Measurements from ENCODE around the gene RSL24D1.

The RSL24D1 gene

DNA sequence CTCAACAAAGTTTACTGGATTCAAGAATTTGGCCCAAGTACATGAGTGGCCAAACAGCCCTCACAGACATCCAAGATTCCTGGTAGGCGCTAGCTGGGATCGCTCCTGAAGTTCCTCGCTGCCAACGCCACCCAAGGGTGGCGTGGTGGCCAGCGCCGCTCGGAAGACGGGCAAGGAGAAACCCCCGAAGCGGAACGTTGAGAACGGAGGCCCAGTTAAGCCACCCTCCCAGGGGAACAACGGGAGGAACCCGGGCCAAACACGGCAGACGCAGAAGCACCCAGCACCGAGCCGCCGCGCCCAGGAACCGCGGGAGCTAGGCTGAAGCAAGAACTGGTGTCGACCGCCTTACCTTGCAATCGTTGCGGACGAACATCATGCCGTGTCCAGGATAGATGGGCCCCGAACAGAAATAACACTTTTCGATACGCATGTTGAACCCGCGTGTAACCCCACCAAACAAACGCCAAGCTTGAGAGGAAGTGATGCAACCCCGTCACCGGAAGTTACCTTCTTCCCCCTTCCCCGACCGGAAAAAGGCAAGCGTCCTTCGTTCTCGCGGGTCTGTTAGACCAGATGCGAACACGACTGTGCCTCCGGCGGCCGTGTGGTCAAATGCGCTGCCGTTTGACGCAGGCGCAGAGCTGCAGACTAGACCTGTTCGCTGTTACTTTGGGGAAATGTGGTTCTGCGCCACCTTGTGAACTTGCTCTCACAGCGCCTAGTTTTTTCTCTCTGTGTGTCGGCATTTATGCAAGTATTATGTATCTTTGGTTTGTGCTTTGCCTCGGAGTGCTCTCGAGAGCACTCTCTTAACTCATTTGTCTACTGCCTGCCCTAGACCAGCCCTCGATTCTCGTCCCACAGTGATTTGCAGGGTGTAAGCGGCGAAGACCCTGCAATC is at the start of gene RSL24D1:
TSS of gene RSL24D1 (minus strand) at position 484 of the 904 bp plus-strand sequence. CDS start at position 433, 51 bp downstream.
- no peak within 1 kb of the TSS for H3K4me3 Mint-ChIP-seq
- H3K4me1 Mint-ChIP-seq (ENCODE audit: low read depth) = peaks cover 14% of the 10 kb centered on the region
- H3K27ac Mint-ChIP-seq = no peak within 1 kb of the TSS
- H3K27me3 Mint-ChIP-seq = no peaks in the 10 kb centered on the region
- peaks cover 5% of the 10 kb centered on the region for H3K9me3 Mint-ChIP-seq
- H3K36me3 Mint-ChIP-seq (ENCODE audit: low read depth) = peaks cover 22% of the 10 kb centered on the region

DNA sequence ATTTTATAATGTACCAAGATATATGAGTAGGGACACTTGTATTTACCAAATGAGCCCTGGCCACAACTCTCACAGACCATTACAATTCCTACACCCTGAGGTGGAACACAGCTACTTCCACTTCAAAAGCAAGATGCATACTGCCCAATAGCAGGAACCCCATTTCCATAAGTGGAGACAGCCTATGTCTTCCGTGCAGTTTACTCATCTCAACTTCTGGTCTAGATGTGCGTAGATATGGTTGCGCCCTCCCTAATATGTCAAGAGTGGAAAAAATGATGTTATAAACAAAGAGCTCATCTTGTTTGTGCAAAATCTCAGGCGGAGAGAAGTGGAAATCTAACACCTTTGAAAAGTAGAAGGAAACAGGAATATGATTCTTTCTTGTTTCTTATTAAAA is 48.3 kb upstream of the RSL24D1 start:
- peaks cover 90% of the 10 kb centered on the region for H3K4me1 Mint-ChIP-seq (ENCODE audit: low read depth)
- no peaks in the 10 kb centered on the region for H3K9me3 Mint-ChIP-seq
- H3K27ac Mint-ChIP-seq = peak overlapping the region; percentile 95
- no peaks in the 10 kb centered on the region for H3K27me3 Mint-ChIP-seq
- peaks cover 70% of the 10 kb centered on the region for H3K36me3 Mint-ChIP-seq (ENCODE audit: low read depth)
- peak overlapping the region; percentile 51 for H3K4me3 Mint-ChIP-seq

DNA sequence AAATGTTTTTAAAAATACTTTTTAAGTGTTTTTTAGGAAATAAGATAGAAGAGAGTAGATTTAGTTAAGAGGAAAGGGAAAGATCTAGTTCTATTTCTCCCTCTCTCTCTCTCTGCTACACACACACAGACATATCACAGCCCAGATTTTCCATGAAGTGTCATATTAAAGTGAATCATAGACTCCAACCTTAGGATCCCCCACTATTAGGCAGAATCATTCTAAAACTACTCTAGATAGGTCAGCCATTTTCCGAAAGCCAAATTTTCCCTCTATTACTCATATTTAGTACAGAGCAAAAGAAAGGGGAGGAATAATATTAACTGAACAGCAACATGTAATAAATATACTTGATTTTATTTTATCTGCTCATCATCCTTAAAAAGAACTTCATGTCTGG is 45.1 kb upstream of the RSL24D1 start:
- H3K4me1 Mint-ChIP-seq (ENCODE audit: low read depth) = peaks cover 97% of the 10 kb centered on the region
- peak overlapping the region; percentile 93 for H3K27ac Mint-ChIP-seq
- peak overlapping the region; percentile 51 for H3K4me3 Mint-ChIP-seq
- H3K9me3 Mint-ChIP-seq = no peaks in the 10 kb centered on the region
- H3K27me3 Mint-ChIP-seq = no peaks in the 10 kb centered on the region
- peaks cover 68% of the 10 kb centered on the region for H3K36me3 Mint-ChIP-seq (ENCODE audit: low read depth)

DNA sequence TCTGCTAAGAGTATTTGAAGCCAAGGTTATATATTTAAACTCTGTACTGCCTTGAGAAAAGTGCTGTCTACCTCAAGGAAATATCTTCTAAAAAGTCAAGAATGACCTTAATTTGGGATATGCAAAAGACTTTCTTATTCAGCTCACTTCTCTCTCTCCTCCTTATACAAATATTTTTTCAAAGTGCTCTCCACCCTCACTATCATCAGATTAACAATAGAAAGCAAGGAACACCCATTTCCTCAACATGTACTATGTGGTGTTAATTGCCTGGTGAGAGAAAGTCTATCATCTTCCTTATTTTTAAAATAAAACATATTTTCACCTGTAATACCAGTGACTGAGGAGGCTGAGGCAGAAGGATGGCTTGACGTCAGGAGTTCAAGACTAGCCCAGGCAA is 44.4 kb upstream of the RSL24D1 start:
- peaks cover 96% of the 10 kb centered on the region for H3K4me1 Mint-ChIP-seq (ENCODE audit: low read depth)
- H3K27me3 Mint-ChIP-seq = no peaks in the 10 kb centered on the region
- H3K36me3 Mint-ChIP-seq (ENCODE audit: low read depth) = peaks cover 69% of the 10 kb centered on the region
- no peak overlapping the region for H3K4me3 Mint-ChIP-seq
- H3K9me3 Mint-ChIP-seq = no peaks in the 10 kb centered on the region
- peak overlapping the region; percentile 93 for H3K27ac Mint-ChIP-seq

DNA sequence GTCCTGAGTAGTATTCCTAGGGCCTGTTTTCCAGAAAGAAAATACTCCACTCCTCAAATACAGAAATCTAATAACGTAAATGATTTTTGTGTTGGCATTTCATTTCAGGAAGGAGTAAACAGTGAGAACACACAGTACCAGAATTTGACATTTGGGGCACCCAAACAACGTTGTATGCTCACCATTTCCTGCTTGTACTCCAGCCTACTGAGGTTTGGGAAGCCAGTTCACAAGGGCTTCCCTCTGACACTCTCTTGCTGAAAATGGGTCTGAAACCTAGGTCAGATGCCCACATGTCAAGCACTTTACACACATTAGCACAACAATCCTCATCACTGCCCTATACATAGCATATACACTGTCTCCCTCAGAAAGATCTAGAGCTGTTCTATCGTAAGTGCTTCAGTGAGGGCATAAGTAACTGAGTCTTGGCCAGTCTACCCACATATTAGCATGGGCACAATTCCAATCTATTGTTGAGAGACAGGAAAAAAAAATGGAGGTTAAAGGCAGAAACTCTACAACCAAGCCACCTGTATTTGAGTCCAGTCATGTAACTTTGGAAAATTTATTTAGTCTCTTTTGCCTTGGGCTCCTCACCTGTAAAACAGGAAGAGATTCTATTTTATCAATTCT is 43.5 kb upstream of the RSL24D1 start:
- Mint-ChIP-seq H3K4me1 (ENCODE audit: low read depth) (peaks cover 96% of the 10 kb centered on the region), H3K9me3 (no peaks in the 10 kb centered on the region), H3K4me3 (peak overlapping the region; percentile 12), H3K27ac (peak overlapping the region; percentile 93), H3K36me3 (ENCODE audit: low read depth) (peaks cover 77% of the 10 kb centered on the region), H3K27me3 (no peaks in the 10 kb centered on the region)

DNA sequence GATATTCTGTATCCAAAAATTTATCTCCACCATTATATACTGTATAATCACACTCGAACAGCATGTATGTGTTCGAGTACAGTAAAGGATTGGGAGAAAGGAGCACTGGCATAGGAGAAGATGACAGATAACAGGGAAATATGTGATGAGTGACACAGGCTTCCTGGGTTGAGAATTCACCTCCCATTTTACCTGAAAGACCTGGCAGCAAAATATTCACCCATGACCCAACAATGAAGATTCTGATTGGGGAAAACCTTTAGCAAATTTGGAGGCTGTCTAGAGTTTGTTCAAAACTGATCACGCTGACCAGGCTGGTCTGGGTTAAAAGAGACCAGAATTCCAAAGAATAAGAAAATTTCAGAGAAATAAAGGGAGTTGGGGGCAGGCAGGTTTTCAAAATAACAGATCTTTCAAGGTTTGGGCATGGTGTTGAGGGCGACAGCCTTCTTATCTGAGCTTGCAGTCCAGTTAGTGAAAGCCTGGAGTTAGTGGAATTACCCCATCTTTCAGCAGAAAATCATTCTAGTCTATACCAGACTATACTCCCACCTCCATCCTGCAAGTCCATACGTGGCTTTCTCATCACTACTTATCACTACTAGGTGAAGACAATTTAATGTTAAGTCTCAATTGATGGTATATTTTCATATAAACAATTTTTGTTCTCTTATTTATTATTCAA is 42.8 kb upstream of the RSL24D1 start:
- Mint-ChIP-seq H3K27me3 (no peaks in the 10 kb centered on the region), H3K27ac (peak overlapping the region; percentile 93), H3K9me3 (no peaks in the 10 kb centered on the region), H3K4me3 (peak overlapping the region; percentile 18), H3K36me3 (ENCODE audit: low read depth) (peaks cover 75% of the 10 kb centered on the region), H3K4me1 (ENCODE audit: low read depth) (peaks cover 90% of the 10 kb centered on the region)

DNA sequence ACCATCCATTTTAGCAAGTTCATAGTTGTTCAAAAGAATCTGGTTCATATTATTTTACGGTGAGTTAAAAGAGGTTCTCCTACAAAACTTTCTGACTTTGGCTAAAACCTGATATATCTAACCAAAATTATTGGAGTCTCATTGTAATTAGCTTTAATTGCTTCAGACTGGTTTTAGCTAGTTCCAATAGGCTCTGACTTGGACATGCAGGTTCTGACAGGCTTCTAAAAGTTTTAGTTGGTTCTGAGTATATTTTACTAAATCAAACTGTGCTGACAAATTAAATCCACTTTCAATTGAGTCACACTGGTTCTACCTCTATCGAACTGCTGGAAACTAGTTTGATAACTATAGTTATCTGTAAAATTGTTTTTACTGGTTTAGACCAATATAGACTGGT is 42.1 kb upstream of the RSL24D1 start:
- peaks cover 89% of the 10 kb centered on the region for H3K4me1 Mint-ChIP-seq (ENCODE audit: low read depth)
- peak overlapping the region; percentile 93 for H3K27ac Mint-ChIP-seq
- no peaks in the 10 kb centered on the region for H3K9me3 Mint-ChIP-seq
- no peak overlapping the region for H3K4me3 Mint-ChIP-seq
- no peaks in the 10 kb centered on the region for H3K27me3 Mint-ChIP-seq
- peaks cover 76% of the 10 kb centered on the region for H3K36me3 Mint-ChIP-seq (ENCODE audit: low read depth)

DNA sequence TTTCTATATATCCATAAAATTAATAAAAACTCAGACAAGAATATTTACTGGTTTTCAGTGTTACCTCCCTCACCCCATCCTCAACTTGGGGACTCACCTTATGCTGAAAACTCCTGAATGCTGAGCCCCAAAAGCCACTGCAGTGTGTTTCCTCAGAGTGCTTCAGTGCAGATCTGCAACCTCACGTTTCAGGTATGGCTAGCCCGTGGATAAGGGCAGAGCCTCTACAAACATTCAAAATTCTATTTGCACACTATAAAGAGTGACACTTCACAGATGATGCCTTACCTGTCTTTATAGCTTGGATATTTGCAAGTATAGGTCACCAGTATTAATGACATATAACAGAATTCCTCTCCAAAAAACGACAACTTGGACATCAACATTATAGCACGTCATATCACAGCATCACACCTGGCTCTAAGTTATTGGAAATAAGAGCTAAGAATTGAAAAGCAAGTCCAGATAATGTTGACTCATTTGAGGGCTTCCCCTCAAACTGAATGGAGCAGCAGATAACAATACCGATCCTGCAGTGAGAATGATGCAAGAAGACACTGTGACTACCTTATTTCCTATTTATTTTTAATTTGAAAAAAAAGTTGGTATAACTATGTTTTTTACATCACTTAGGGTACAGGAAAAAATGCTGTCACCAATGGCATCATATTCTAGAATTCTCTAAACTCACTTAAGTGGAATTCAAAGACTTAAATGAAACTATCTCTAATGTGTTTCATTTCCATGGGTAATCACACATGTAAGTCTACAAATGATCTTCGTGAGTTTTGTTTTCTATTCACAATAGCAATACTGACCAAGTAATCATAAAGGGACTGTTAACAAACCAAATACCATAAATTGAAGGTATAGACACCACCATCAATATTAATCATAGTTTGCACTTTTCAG is 40.7 kb upstream of the RSL24D1 start:
- Mint-ChIP-seq H3K4me1 (ENCODE audit: low read depth) (peaks cover 75% of the 10 kb centered on the region), H3K4me3 (peak overlapping the region; percentile 77), H3K27ac (peak overlapping the region; percentile 93), H3K27me3 (no peaks in the 10 kb centered on the region), H3K9me3 (no peaks in the 10 kb centered on the region), H3K36me3 (ENCODE audit: low read depth) (peaks cover 80% of the 10 kb centered on the region)

DNA sequence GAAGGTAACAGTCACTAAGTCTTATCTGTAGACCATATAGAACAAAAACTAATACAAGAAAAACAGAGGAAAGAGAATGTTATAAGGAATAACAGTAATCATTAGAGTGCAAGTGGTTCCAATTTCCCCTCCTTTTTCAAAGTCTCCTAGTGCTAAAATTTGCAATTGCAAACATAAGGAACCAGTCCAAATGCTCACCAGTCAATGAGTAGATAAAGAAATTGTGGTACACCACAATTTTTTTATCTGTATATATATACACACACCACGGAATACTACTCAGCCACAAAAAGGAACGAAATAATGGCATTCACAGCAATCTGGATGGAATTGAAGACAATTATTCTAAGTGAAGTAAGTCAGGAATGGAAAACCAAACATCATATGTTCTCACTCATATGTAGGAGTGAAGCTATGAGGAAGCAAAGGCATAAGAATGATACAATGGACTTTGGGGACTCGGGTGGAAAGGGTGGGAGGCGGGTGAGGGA is 38.9 kb upstream of the RSL24D1 start:
- Mint-ChIP-seq H3K4me3 (peak overlapping the region; percentile 70), H3K9me3 (no peaks in the 10 kb centered on the region), H3K27me3 (no peaks in the 10 kb centered on the region), H3K27ac (peak overlapping the region; percentile 86), H3K36me3 (ENCODE audit: low read depth) (peaks cover 88% of the 10 kb centered on the region), H3K4me1 (ENCODE audit: low read depth) (peaks cover 70% of the 10 kb centered on the region)

DNA sequence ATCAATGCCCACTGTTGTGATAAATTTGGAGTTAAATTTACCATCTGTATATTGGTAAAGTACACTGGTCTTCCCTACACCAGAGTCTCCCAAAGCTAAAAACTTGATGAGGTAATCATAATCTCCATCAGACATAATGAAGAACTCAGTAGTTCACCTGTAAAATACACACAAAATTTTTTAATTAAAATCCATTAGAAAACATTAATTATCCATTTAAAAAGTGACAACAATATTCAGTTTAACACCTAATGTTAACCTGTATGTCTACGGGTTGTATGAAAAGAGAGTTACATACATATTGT is 38.0 kb upstream of the RSL24D1 start:
- Mint-ChIP-seq H3K4me3 (peak overlapping the region; percentile 14), H3K27ac (no peak overlapping the region), H3K9me3 (no peaks in the 10 kb centered on the region), H3K36me3 (ENCODE audit: low read depth) (peaks cover 88% of the 10 kb centered on the region), H3K27me3 (no peaks in the 10 kb centered on the region), H3K4me1 (ENCODE audit: low read depth) (peaks cover 69% of the 10 kb centered on the region)

DNA sequence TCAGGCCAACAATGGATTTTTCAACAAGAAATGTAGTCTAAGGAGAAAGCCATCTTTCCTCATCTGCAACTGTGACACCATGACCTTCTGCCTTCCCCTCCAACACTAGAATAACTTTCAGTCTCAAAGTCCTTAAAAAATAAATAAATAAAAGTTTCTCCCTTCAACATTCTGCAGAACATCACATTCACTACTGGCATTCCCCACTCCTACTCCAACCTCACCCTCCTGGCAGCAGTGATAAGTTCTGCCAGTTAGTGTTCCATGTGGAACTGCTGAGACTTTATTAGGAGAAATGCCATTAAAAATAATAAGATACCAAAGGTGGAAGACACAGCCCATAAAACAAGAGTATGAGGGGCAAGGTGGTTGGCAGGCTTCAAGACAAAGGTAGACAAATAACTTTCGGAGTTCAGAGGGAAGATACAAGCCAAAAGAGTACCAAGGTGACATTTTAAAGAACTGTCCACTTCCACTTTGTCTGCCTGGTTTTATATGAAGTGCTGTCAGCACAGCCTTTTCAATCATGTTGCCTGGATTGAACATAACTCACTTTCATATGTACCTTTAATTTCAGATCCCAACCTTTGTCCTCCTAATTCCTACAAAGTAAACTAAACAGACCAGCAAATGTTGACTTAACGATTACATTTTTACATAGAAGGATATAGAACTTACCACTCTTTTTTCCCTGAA is 37.5 kb upstream of the RSL24D1 start:
- Mint-ChIP-seq H3K4me1 (ENCODE audit: low read depth) (peaks cover 68% of the 10 kb centered on the region), H3K9me3 (no peaks in the 10 kb centered on the region), H3K27ac (peak overlapping the region; percentile 34)

DNA sequence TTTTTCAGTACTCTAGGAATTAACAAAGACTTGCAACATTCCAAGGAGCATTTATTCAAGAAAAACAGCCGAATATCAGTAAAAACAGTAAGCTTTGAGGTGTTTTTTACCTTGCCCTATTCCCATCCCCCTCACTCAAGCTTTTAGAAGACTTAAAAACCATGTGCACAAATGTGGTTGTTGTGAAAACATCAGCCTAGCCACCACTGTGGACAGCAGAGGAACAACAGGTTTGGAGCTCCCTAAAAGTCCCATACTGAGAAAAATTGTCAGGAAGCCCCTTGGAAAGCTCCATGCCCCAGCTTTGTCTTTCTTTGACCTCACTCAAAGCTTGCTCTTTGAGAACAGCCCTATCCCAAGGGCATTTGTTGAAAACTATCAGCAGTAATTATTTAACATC is 34.7 kb upstream of the RSL24D1 start:
- Mint-ChIP-seq H3K4me1 (ENCODE audit: low read depth) (peaks cover 41% of the 10 kb centered on the region), H3K36me3 (ENCODE audit: low read depth) (peaks cover 87% of the 10 kb centered on the region), H3K27ac (peak overlapping the region; percentile 57), H3K27me3 (no peaks in the 10 kb centered on the region), H3K9me3 (no peaks in the 10 kb centered on the region), H3K4me3 (no peak overlapping the region)

More for the DNA sequence above, 37.5 kb upstream of the RSL24D1 start:
- Mint-ChIP-seq H3K36me3 (ENCODE audit: low read depth) (peaks cover 87% of the 10 kb centered on the region), H3K4me3 (peak overlapping the region; percentile 14), H3K27me3 (no peaks in the 10 kb centered on the region)

DNA sequence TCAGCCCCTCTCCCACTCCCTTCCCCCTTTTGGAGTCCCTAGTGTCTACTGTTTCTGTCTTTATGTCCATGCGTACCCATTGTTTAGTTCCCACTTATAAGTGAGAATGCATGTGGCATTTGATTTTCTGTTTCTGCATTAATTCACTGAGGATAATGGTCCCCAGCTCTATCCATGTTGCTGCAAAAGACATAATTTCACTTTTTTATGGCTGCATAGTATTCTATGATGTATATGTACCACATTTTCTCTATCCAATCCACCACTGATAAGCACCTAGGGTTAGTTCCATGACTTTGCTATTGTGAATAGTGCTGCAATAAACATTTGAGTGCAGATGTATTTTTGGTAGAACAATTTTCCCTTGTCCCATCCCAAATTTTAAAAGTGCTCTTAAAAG is 34.2 kb upstream of the RSL24D1 start:
- Mint-ChIP-seq H3K27ac (peak overlapping the region; percentile 57), H3K4me3 (no peak overlapping the region)

More for the DNA sequence above, 34.2 kb upstream of the RSL24D1 start:
- Mint-ChIP-seq H3K9me3 (no peaks in the 10 kb centered on the region), H3K4me1 (ENCODE audit: low read depth) (peaks cover 39% of the 10 kb centered on the region), H3K36me3 (ENCODE audit: low read depth) (peaks cover 86% of the 10 kb centered on the region), H3K27me3 (no peaks in the 10 kb centered on the region)

All from stimulated activated naive CD8-positive, alpha-beta T cell treated with anti-CD3 and anti-CD28 coated beads, Interleukin-15, Interleukin-2, amounts not matched to agents 100 ng/mL and 50 ng/mL, for 24 hours (primary cell).